Adrenal gland (tissue), 5 donors: ENCODE results near the gene C15orf39.

Source experiments
- CTCF ChIP-seq, 6 experiments: fragments of 450-650 bp in 4 of 6; fragments of 200-600 bp in 2 of 6; sonication (generic) in 1 of 6; IDR thresholded peaks; 1 replicate in 5 of 6; 2 replicates in 1 of 6; pipeline versions ENCODE4 v1.5.1 to v1.8.0; 2016 to 2021; ENCODE audit warnings: antibody characterized with exemption in 6 of 6, mild to moderate bottlenecking in 2 of 6, moderate library complexity in 1 of 6
- POLR2A ChIP-seq, 2 donors: fragments of 450-650 bp; IDR thresholded peaks; one replicate each; pipeline ENCODE4 v1.6.1; 2017; ENCODE audit warnings: antibody characterized with exemption in 2 of 2, mild to moderate bottlenecking in 2 of 2, moderate library complexity in 1 of 2
- donor health status: DM: no; HTN: no; CAD: no.

- no peak for TF ChIP-seq POLR2A (IDR thresholded peaks at IDR 0.05)
- TF ChIP-seq CTCF (IDR thresholded peaks at IDR 0.05) = no peak
Measured at GRCh38 chr15:75215107-75216004, 13.7 kb downstream of the C15orf39 start.
